CD4-positive, alpha-beta memory T cell (primary cell): Measurements from ENCODE around the gene SELENOV. TPM values are rescaled to one million over a fixed set of nuclear protein-coding genes. Genes with fewer than 3 reads are reported as not detected.
A peak's percentile ranks its signal among the peaks of the same experiment; 100 is the strongest.

ENCODE experiments used
- CTCF ChIA-PET: fragments of 350-600 bp; sonication (Branson Sonifier 250); formaldehyde crosslinking; loops from one replicate; lab custom pipeline; 2021; ENCODE audit warnings: inconsistent platforms; ENCODE audit not compliant: partially characterized antibody; lab: Charles Lee
- POLR2A ChIA-PET: fragments of 350-600 bp; sonication (Branson Sonifier 250); formaldehyde crosslinking; loops from one replicate; lab custom pipeline; 2021; ENCODE audit not compliant: partially characterized antibody; lab: Charles Lee
- DNase-seq, 5 donors: peaks; one replicate each; pipeline versions ENCODE4 v3.0.0 to v3.0.0-alpha.2; 2020 to 2022; ENCODE audit warnings: mixed read lengths in 1 of 5
- H3K27ac ChIP-seq: one replicate; pipeline ENCODE4 v1.7.0; 2013; ENCODE audit warnings: low read depth, low read length
- H3K27me3 ChIP-seq: 2 replicates; pipeline ENCODE4 v1.7.0; 2013; ENCODE audit warnings: mild to moderate bottlenecking, low read length, moderate library complexity; ENCODE audit not compliant: insufficient read depth
- H3K36me3 ChIP-seq: 2 replicates; pipeline ENCODE4 v1.7.0; 2013; ENCODE audit warnings: mild to moderate bottlenecking, low read length, moderate library complexity; ENCODE audit not compliant: insufficient read depth
- H3K4me1 ChIP-seq: 2 replicates; pipeline ENCODE4 v1.7.0; 2013; ENCODE audit warnings: mild to moderate bottlenecking, low read length, moderate library complexity; ENCODE audit not compliant: insufficient read depth
- H3K4me3 ChIP-seq, 2 donors: one replicate each; pipeline ENCODE4 v1.7.0; 2013; ENCODE audit warnings: low read length in 2 of 2, mild to moderate bottlenecking in 1 of 2
- H3K9me3 ChIP-seq, 2 donors: one replicate each; pipeline ENCODE4 v1.7.0; 2013; ENCODE audit warnings: low read length in 2 of 2, control low read depth in 1 of 2; ENCODE audit not compliant: control insufficient read depth in 1 of 2
- H3K27ac Mint-ChIP-seq, 7 donors: one replicate each; pipeline ENCODE4 v1.8.0; 2020 to 2021; ENCODE audit warnings: mixed read lengths in 7 of 7, mild to moderate bottlenecking in 6 of 7, inconsistent platforms in 3 of 7, moderate library complexity in 3 of 7
- H3K27me3 Mint-ChIP-seq, 2 donors: one replicate each; pipeline ENCODE4 v1.8.0; 2020 to 2021; ENCODE audit warnings: mixed read lengths in 2 of 2
- H3K36me3 Mint-ChIP-seq, 2 donors: one replicate each; pipeline ENCODE4 v1.8.0; 2020 to 2021; ENCODE audit warnings: mixed read lengths in 2 of 2, inconsistent platforms in 1 of 2, mild to moderate bottlenecking in 1 of 2
- H3K4me1 Mint-ChIP-seq, 4 donors: one replicate each; pipeline ENCODE4 v1.8.0; 2020 to 2021; ENCODE audit warnings: mixed read lengths in 4 of 4, mild to moderate bottlenecking in 1 of 4
- H3K4me3 Mint-ChIP-seq, 8 donors: one replicate each; pipeline ENCODE4 v1.8.0; 2020 to 2021; ENCODE audit warnings: mixed read lengths in 8 of 8, mild to moderate bottlenecking in 7 of 8, moderate library complexity in 6 of 8, inconsistent platforms in 3 of 8
- H3K9me3 Mint-ChIP-seq, 8 donors: one replicate each; pipeline ENCODE4 v1.8.0; 2020 to 2021; ENCODE audit warnings: mixed read lengths in 8 of 8, mild to moderate bottlenecking in 5 of 8, inconsistent platforms in 3 of 8, moderate library complexity in 1 of 8
- intact Hi-C: fragments of 100-400 bp; cut with micrococcal nuclease; formaldehyde crosslinking; loops from one replicate; pipeline ENCODE4 v1.15.1; 2023
- polyA plus RNA-seq, 2 donors: library from polyadenylated mRNA; unstranded; fragments of 300-500 nt; fragmentation: Illumina TruSeq; gene quantifications; one replicate each; pipeline ENCODE4 v1.2.3, GENCODE V29; 2021
- total RNA-seq, 2 experiments: library from RNA; stranded (reverse); gene quantifications; one replicate each; pipeline ENCODE4 v1.2.3, GENCODE V29; 2021

The SELENOV gene
- total and polyA plus RNA-seq, 4 experiments from 2014 or later = not detected

GRCh38 chr19:39492225-39492624, 22.7 kb upstream of the SELENOV start:
- H3K36me3 ChIP-seq = peaks cover 22% of the 10 kb centered on the region
- H3K27ac Mint-ChIP-seq = no peak overlapping the region
- POLR2A ChIA-PET = interaction anchor here (0.6 kb wide), 1 partner anchor 44 kb away, joined by 3 read pairs; no protein-coding TSS in a partner anchor
- H3K27ac ChIP-seq = no peak overlapping the region
- no peaks in the 10 kb centered on the region for H3K9me3 Mint-ChIP-seq
- no peaks in the 10 kb centered on the region for H3K9me3 ChIP-seq
- DNase-seq = no peak
- peaks cover 14 to 30% of the 10 kb centered on the region in 2 donors for H3K36me3 Mint-ChIP-seq
- H3K27me3 Mint-ChIP-seq = peaks cover 6 to 8% of the 10 kb centered on the region in 2 donors
- CTCF ChIA-PET = interaction anchor here (1.2 kb wide), 1 partner anchor 11 kb away, joined by 3 read pairs; no protein-coding TSS in a partner anchor
- no peaks in the 10 kb centered on the region for H3K4me1 Mint-ChIP-seq
- H3K4me3 Mint-ChIP-seq = no peak overlapping the region
- intact Hi-C loops = no loop called here
- H3K4me1 ChIP-seq = no peaks in the 10 kb centered on the region
- no peak overlapping the region for H3K4me3 ChIP-seq
- no peaks in the 10 kb centered on the region for H3K27me3 ChIP-seq

GRCh38 chr19:39492788-39493187, 22.2 kb upstream of the SELENOV start:
- Histone ChIP-seq H3K36me3 (peaks cover 22% of the 10 kb centered on the region), H3K27ac (no peak overlapping the region), H3K27me3 (no peaks in the 10 kb centered on the region), H3K4me3 (no peak overlapping the region), H3K9me3 (no peaks in the 10 kb centered on the region), H3K4me1 (peaks cover 3% of the 10 kb centered on the region)
- CTCF ChIA-PET = interaction anchor here (1.2 kb wide), 1 partner anchor 10 kb away, joined by 3 read pairs; no protein-coding TSS in a partner anchor
- Mint-ChIP-seq H3K9me3 (no peaks in the 10 kb centered on the region), H3K27me3 (peaks cover 6 to 10% of the 10 kb centered on the region in 2 donors), H3K4me1 (no peaks in the 10 kb centered on the region), H3K4me3 (no peak overlapping the region), H3K36me3 (peaks cover 12 to 29% of the 10 kb centered on the region in 2 donors), H3K27ac (peak overlapping the region in 1 of 7 donors; percentile 38)
- no peak for DNase-seq
- POLR2A ChIA-PET = interaction anchor here (0.6 kb wide), 1 partner anchor 47 kb away, joined by 3 read pairs; the partner anchor contains the start of gene SUPT5H
- intact Hi-C loops = no loop called here

- Histone ChIP-seq H3K9me3 (no peaks in the 10 kb centered on the region), H3K27ac (no peak overlapping the region), H3K4me3 (no peak overlapping the region), H3K4me1 (peaks cover 19% of the 10 kb centered on the region), H3K27me3 (peaks cover 10% of the 10 kb centered on the region), H3K36me3 (peaks cover 9% of the 10 kb centered on the region)
- Mint-ChIP-seq H3K27ac (no peak overlapping the region), H3K36me3 (peaks cover 3 to 15% of the 10 kb centered on the region in 2 donors), H3K9me3 (no peaks in the 10 kb centered on the region), H3K4me3 (no peak overlapping the region), H3K27me3 (peaks cover 17 to 22% of the 10 kb centered on the region in 2 donors), H3K4me1 (peaks cover 10 to 17% (median 12%) of the 10 kb centered on the region in 4 donors)
- no peak for DNase-seq
- POLR2A ChIA-PET = no interaction called here
- CTCF ChIA-PET = no interaction called here
- intact Hi-C loops = loop anchor here (5.0 kb wide), 1 partner anchor 38 kb away; the partner anchor contains the start of gene EID2B
These were observed 20.3 kb upstream of the SELENOV start for GRCh38 chr19:39494661-39495060.

- peaks cover 19% of the 10 kb centered on the region for H3K27me3 ChIP-seq
- peaks cover 28 to 31% of the 10 kb centered on the region in 2 donors for H3K27me3 Mint-ChIP-seq
These were observed 18.9 kb upstream of the SELENOV start for GRCh38 chr19:39496063-39496462.

GRCh38 chr19:39497701-39497995, 17.3 kb upstream of the SELENOV start:
- CTCF ChIA-PET = interaction anchor here (1.2 kb wide), 1 partner anchor 37 kb away, joined by 3 read pairs; no protein-coding TSS in a partner anchor
- peaks cover 23% of the 10 kb centered on the region for H3K27me3 ChIP-seq
- no peaks in the 10 kb centered on the region for H3K36me3 ChIP-seq
- peaks cover 12 to 30% (median 18%) of the 10 kb centered on the region in 4 donors for H3K4me1 Mint-ChIP-seq
- peak overlapping the region in 1 of 8 donors; percentile 64 for H3K4me3 Mint-ChIP-seq
- no peaks in the 10 kb centered on the region for H3K9me3 Mint-ChIP-seq
- H3K9me3 ChIP-seq = no peaks in the 10 kb centered on the region
- DNase-seq = no peak
- peaks cover 32 to 36% of the 10 kb centered on the region in 2 donors for H3K27me3 Mint-ChIP-seq
- H3K27ac Mint-ChIP-seq = no peak overlapping the region
- POLR2A ChIA-PET = interaction anchor here (1.0 to 1.3 kb wide), 2 partner anchors 17 to 86 kb away, joined by 4 read pairs; partner anchors contain the start of genes PLEKHG2 and TIMM50
- H3K27ac ChIP-seq = no peak overlapping the region
- intact Hi-C loops = loop anchor here (5.0 kb wide), 1 partner anchor 35 kb away; the partner anchor contains the start of gene EID2B
- peaks cover 22% of the 10 kb centered on the region for H3K4me1 ChIP-seq
- peaks cover 0 to 2% of the 10 kb centered on the region in 2 donors for H3K36me3 Mint-ChIP-seq
- no peak overlapping the region for H3K4me3 ChIP-seq

More at GRCh38 chr19:39496063-39496462, 18.9 kb upstream of the SELENOV start:
- ChIA-PET POLR2A (interaction anchor here (1.0 kb wide), 1 partner anchor 16 kb away, joined by 3 read pairs; the partner anchor contains the start of gene TIMM50), CTCF (no interaction called here)
- Histone ChIP-seq H3K36me3 (no peaks in the 10 kb centered on the region), H3K27ac (no peak overlapping the region), H3K9me3 (no peaks in the 10 kb centered on the region), H3K4me1 (peaks cover 19% of the 10 kb centered on the region), H3K4me3 (no peak overlapping the region)
- intact Hi-C loops = loop anchor here (5.0 kb wide), 1 partner anchor 36 kb away; the partner anchor contains the start of gene EID2B
- H3K4me3 Mint-ChIP-seq = peak overlapping the region in 1 of 8 donors; percentile 11
- no peaks in the 10 kb centered on the region for H3K9me3 Mint-ChIP-seq
- no peak for DNase-seq
- H3K27ac Mint-ChIP-seq = no peak overlapping the region
- H3K36me3 Mint-ChIP-seq = peaks cover 0 to 8% of the 10 kb centered on the region in 2 donors
- H3K4me1 Mint-ChIP-seq = peaks cover 12 to 24% (median 18%) of the 10 kb centered on the region in 4 donors

GRCh38 chr19:39497996-39498797, 16.7 kb upstream of the SELENOV start:
- CTCF ChIA-PET = interaction anchor here (0.6 to 1.2 kb wide), 2 partner anchors 20 to 36 kb away, joined by 3 to 4 read pairs; no protein-coding TSS in a partner anchor
- Histone ChIP-seq H3K27me3 (peaks cover 23% of the 10 kb centered on the region), H3K27ac (no peak overlapping the region), H3K36me3 (no peaks in the 10 kb centered on the region), H3K4me1 (peaks cover 27% of the 10 kb centered on the region), H3K9me3 (no peaks in the 10 kb centered on the region), H3K4me3 (peak overlapping the region in 1 of 2 donors; percentile 22)
- Mint-ChIP-seq H3K36me3 (no peaks in the 10 kb centered on the region), H3K4me3 (peak overlapping the region; percentile 11 to 75 (median 66)), H3K27ac (peak overlapping the region in 2 of 7 donors; percentile 2 to 80), H3K27me3 (peaks cover 34 to 36% of the 10 kb centered on the region in 2 donors), H3K4me1 (peaks cover 14 to 32% (median 19%) of the 10 kb centered on the region in 4 donors), H3K9me3 (no peaks in the 10 kb centered on the region)
- POLR2A ChIA-PET = interaction anchor here (1.0 to 1.3 kb wide), 2 partner anchors 18 to 86 kb away, joined by 4 read pairs; partner anchors contain the start of genes PLEKHG2 and TIMM50
- peak in 1 of 5 donors; percentile 21 for DNase-seq
- intact Hi-C loops = loop anchor here (1.0 to 5.0 kb wide), 2 partner anchors 34 to 174 kb away; partner anchors contain the start of gene EID2B
